IMR-90 (cell line): ENCODE data around the gene IRS2. TPM values are rescaled to one million over a fixed set of nuclear protein-coding genes. Genes with fewer than 3 reads are reported as not detected.

Experiments
- ATAC-seq: fragments of 200-7000 bp; cut with Tn5 transposase; 2 replicates; pipeline ENCODE4 v1.9.1; 2020; ENCODE audit warnings: low read depth, mild to moderate bottlenecking, moderate library complexity
- BruUV-seq: library from RNA; stranded (reverse); fragments of 400-500 nt; replicated peaks from 2 replicates; lab custom pipeline; 2021; lab: Mats Ljungman, UMichigan
- CTCF ChIA-PET: fragments of 300-600 bp; formaldehyde crosslinking; extraction: SDS; loops from one replicate; lab custom pipeline; 2021; ENCODE audit warnings: antibody characterized with exemption; lab: Yijun Ruan, JAX
- POLR2A ChIA-PET: fragments of 300-600 bp; sonication (Branson Sonifier 250); formaldehyde crosslinking; loops from one replicate; lab custom pipeline; 2022; ENCODE audit warnings: antibody characterized with exemption; ENCODE audit not compliant: unreplicated experiment; lab: Charles Lee
- DNase-seq: peaks from one replicate; pipeline ENCODE4 v3.0.0; 2013
- H2AFZ ChIP-seq: replicated peaks from 2 replicates; pipeline ENCODE3; 2013; ENCODE audit warnings: low read length, mild to moderate bottlenecking; ENCODE audit not compliant: poor library complexity
- H2AK5ac ChIP-seq: 2 replicates; pipeline ENCODE4 v1.6.1; 2013; ENCODE audit warnings: low read depth, low read length, inconsistent platforms
- H2AK9ac ChIP-seq: replicated peaks from 2 replicates; pipeline ENCODE3; 2013; ENCODE audit warnings: mild to moderate bottlenecking, low read depth, low read length, moderate library complexity; ENCODE audit not compliant: poor library complexity
- H2BK120ac ChIP-seq: 2 replicates; pipeline ENCODE4 v1.6.1; 2013; ENCODE audit warnings: low read depth, low read length, inconsistent platforms
- H2BK15ac ChIP-seq: 3 replicates; pipeline ENCODE4 v1.6.1; 2013; ENCODE audit warnings: low read depth, low read length, inconsistent platforms
- H2BK20ac ChIP-seq: 2 replicates; pipeline ENCODE4 v1.6.1; 2013; ENCODE audit warnings: low read depth, mild to moderate bottlenecking, inconsistent platforms, low read length, moderate library complexity
- H2BK5ac ChIP-seq: 2 replicates; pipeline ENCODE4 v1.6.1; 2013; ENCODE audit warnings: mild to moderate bottlenecking, low read depth, low read length, inconsistent platforms; ENCODE audit not compliant: poor library complexity, severe bottlenecking
- H3K14ac ChIP-seq: replicated peaks from 2 replicates; pipeline ENCODE4 v1.6.1; 2013; ENCODE audit warnings: low read depth, low read length, inconsistent platforms
- H3K18ac ChIP-seq: 2 replicates; pipeline ENCODE4 v1.6.1; 2013; ENCODE audit warnings: low read depth, low read length, control low read depth
- H3K23ac ChIP-seq: 2 replicates; pipeline ENCODE4 v1.6.1; 2013; ENCODE audit warnings: low read depth, low read length, inconsistent platforms
- H3K27ac ChIP-seq: 2 replicates; pipeline ENCODE4 v1.5.1; 2013; ENCODE audit warnings: mild to moderate bottlenecking, control low read depth, low read length; ENCODE audit not compliant: insufficient read depth
- H3K27me3 ChIP-seq: 2 replicates; pipeline ENCODE4 v1.6.1; 2013; ENCODE audit warnings: low read length; ENCODE audit not compliant: control insufficient read depth, insufficient read depth
- H3K36me3 ChIP-seq: 2 replicates; pipeline ENCODE4 v1.6.1; 2013; ENCODE audit warnings: low read length, mixed read lengths; ENCODE audit not compliant: control insufficient read depth, insufficient read depth
- H3K4ac ChIP-seq: 2 replicates; pipeline ENCODE4 v1.6.1; 2013; ENCODE audit warnings: low read depth, low read length, inconsistent platforms
- H3K4me1 ChIP-seq: 2 replicates; pipeline ENCODE4 v1.6.1; 2013; ENCODE audit warnings: low read length, mixed read lengths; ENCODE audit not compliant: control insufficient read depth, insufficient read depth
- H3K4me2 ChIP-seq: 2 replicates; pipeline ENCODE4 v1.6.1; 2013; ENCODE audit warnings: low read depth, mild to moderate bottlenecking, control low read depth, low read length, moderate library complexity
- H3K4me3 ChIP-seq: 2 replicates; pipeline ENCODE4 v1.5.1; 2013; ENCODE audit warnings: low read depth, mild to moderate bottlenecking, control low read depth, low read length, moderate library complexity; ENCODE audit not compliant: insufficient read depth
- H3K56ac ChIP-seq: 2 replicates; pipeline ENCODE4 v1.6.1; 2013; ENCODE audit warnings: low read length, inconsistent platforms; ENCODE audit not compliant: insufficient read depth; ENCODE audit errors: extremely low read depth
- H3K79me1 ChIP-seq, 2 experiments: 2 replicates each; pipeline ENCODE4 v1.6.1; 2013; ENCODE audit warnings: low read length in 2 of 2, inconsistent platforms in 1 of 2, low read depth in 1 of 2
- H3K9ac ChIP-seq: 2 replicates; pipeline ENCODE4 v1.6.1; 2013; ENCODE audit warnings: low read depth, low read length, control low read depth
- H3K9me1 ChIP-seq: 2 replicates; pipeline ENCODE4 v1.6.1; 2013; ENCODE audit warnings: low read length, inconsistent platforms; ENCODE audit not compliant: insufficient read depth
- H3K9me3 ChIP-seq: 2 replicates; pipeline ENCODE4 v1.6.1; 2013; ENCODE audit warnings: low read length; ENCODE audit not compliant: control insufficient read depth, insufficient read depth
- H4K20me1 ChIP-seq: 2 replicates; pipeline ENCODE4 v1.6.1; 2013; ENCODE audit warnings: low read length, inconsistent platforms; ENCODE audit not compliant: insufficient read depth
- H4K5ac ChIP-seq: 2 replicates; pipeline ENCODE4 v1.6.1; 2013; ENCODE audit warnings: mild to moderate bottlenecking, low read depth, low read length, control low read depth
- H4K8ac ChIP-seq, 2 experiments: 2 replicates each; pipeline ENCODE4 v1.6.1; 2013; ENCODE audit warnings: low read depth in 2 of 2, low read length in 2 of 2, control low read depth in 1 of 2, inconsistent platforms in 1 of 2
- H4K91ac ChIP-seq: 2 replicates; pipeline ENCODE4 v1.6.1; 2013; ENCODE audit warnings: low read depth, low read length, inconsistent platforms; ENCODE audit not compliant: insufficient read depth
- BHLHE40 ChIP-seq: fragments of 150-350 bp; IDR thresholded peaks from 2 replicates; pipeline ENCODE4 v1.6.1; 2016; ENCODE audit warnings: mild to moderate bottlenecking, low read depth, low read length
- CEBPB ChIP-seq: IDR thresholded peaks from 2 replicates; pipeline ENCODE4 v1.6.1; 2012; ENCODE audit warnings: low read depth, low read length, improper control_type of control experiment
- CHD1 ChIP-seq: IDR thresholded peaks from 2 replicates; pipeline ENCODE4 v1.6.1; 2012; ENCODE audit warnings: low read depth, low read length, improper control_type of control experiment
- FOS ChIP-seq: fragments of 150-350 bp; IDR thresholded peaks from 2 replicates; pipeline ENCODE4 v1.6.1; 2016; ENCODE audit warnings: low read depth, low read length
- MAFK ChIP-seq: IDR thresholded peaks from 2 replicates; pipeline ENCODE4 v1.6.1; 2012; ENCODE audit warnings: low read depth, low read length, improper control_type of control experiment
- MAZ ChIP-seq: IDR thresholded peaks from 2 replicates; pipeline ENCODE4 v1.6.1; 2012; ENCODE audit warnings: low read depth, mild to moderate bottlenecking, low read length, improper control_type of control experiment, moderate library complexity, borderline replicate concordance
- MXI1 ChIP-seq: IDR thresholded peaks from 2 replicates; pipeline ENCODE4 v1.6.1; 2012; ENCODE audit warnings: low read depth, mild to moderate bottlenecking, low read length, moderate library complexity, borderline replicate concordance
- NFE2L2 ChIP-seq: fragments of 150-350 bp; IDR thresholded peaks from 2 replicates; pipeline ENCODE4 v1.6.1; 2016; ENCODE audit warnings: low read depth, mild to moderate bottlenecking, low read length
- POLR2A ChIP-seq: IDR thresholded peaks from 2 replicates; pipeline ENCODE4 v1.6.1; 2012; ENCODE audit warnings: mild to moderate bottlenecking, low read depth, low read length
- RAD21 ChIP-seq: IDR thresholded peaks from 2 replicates; pipeline ENCODE4 v1.6.1; 2012; ENCODE audit warnings: low read length, improper control_type of control experiment
- RCOR1 ChIP-seq: IDR thresholded peaks from 2 replicates; pipeline ENCODE4 v1.6.1; 2012; ENCODE audit warnings: mild to moderate bottlenecking, low read length, improper control_type of control experiment; ENCODE audit not compliant: insufficient replicate concordance
- RFX5 ChIP-seq: IDR thresholded peaks from 2 replicates; pipeline ENCODE4 v1.8.0; 2012; ENCODE audit warnings: low read depth, mild to moderate bottlenecking, low read length, moderate library complexity
- SMC3 ChIP-seq: fragments of 150-350 bp; IDR thresholded peaks from 2 replicates; pipeline ENCODE4 v1.6.1; 2016; ENCODE audit warnings: low read depth, mild to moderate bottlenecking, antibody characterized with exemption, low read length, moderate library complexity
- WGBS, 2 experiments: methylation state at CpG; one replicate each; pipeline versions ENCODE4 v1.1.5 to v1.1.7; 2013; ENCODE audit warnings: missing lambda C conversion rate in 2 of 2; ENCODE audit not compliant: insufficient read length in 1 of 2; ENCODE audit errors: extremely low coverage in 2 of 2; 5-methylcytosine and 5-hydroxymethylcytosine counted together
- dilution Hi-C: fragments of 300-500 bp; cut with HindIII; formaldehyde crosslinking; loops from one replicate; pipeline ENCODE4 v1.14.3; 2018; ENCODE audit warnings: low sequenced_read_pairs; ENCODE audit not compliant: unreplicated experiment
- in situ Hi-C: fragments of 300-500 bp; cut with MboI; formaldehyde crosslinking; loops from 3 replicates; pipeline ENCODE4 v1.14.3; 2019; ENCODE audit warnings: low sequenced_read_pairs, inconsistent platforms, mixed read lengths
- intact Hi-C: fragments of 100-400 bp; cut with micrococcal nuclease; formaldehyde crosslinking; loops from 2 replicates; pipeline ENCODE4 v1.10.0; 2022
- polyA plus RNA-seq, 3 experiments: library from polyadenylated mRNA; depleted of rRNA; stranded (reverse); fragments of >200 nt; gene quantifications; 2 replicates each; pipeline ENCODE4 v1.2.3, GENCODE V29; 2012; ENCODE audit warnings: low replicate concordance in 1 of 3
- total RNA-seq: library from RNA; depleted of rRNA; stranded (reverse); fragments of >200 nt; gene quantifications from 2 replicates; pipeline ENCODE4 v1.2.3, GENCODE V29; 2012
- TF ChIP-seq, protein P1 (sequence below): conservative IDR thresholded peaks from 2 replicates; pipeline ENCODE4 v1.5.1; 2012; ENCODE audit warnings: mild to moderate bottlenecking, low read depth, low read length, improper control_type of control experiment
- TF ChIP-seq, protein P2 (sequence below): fragments of 150-350 bp; IDR thresholded peaks from 2 replicates; pipeline ENCODE4 v1.6.1; 2017; ENCODE audit warnings: mild to moderate bottlenecking, antibody characterized with exemption, low read length, low read depth
- TF ChIP-seq, protein P3 (sequence below): fragments of 150-350 bp; IDR thresholded peaks from 2 replicates; pipeline ENCODE4 v1.6.1; 2016; ENCODE audit warnings: low read depth, mild to moderate bottlenecking, low read length, moderate library complexity, borderline replicate concordance

The IRS2 gene
- total and polyA plus RNA-seq, 2 of the 4 experiments (the other 2 are of a cell fraction), result 0.36 to 1.4 TPM

DNA sequence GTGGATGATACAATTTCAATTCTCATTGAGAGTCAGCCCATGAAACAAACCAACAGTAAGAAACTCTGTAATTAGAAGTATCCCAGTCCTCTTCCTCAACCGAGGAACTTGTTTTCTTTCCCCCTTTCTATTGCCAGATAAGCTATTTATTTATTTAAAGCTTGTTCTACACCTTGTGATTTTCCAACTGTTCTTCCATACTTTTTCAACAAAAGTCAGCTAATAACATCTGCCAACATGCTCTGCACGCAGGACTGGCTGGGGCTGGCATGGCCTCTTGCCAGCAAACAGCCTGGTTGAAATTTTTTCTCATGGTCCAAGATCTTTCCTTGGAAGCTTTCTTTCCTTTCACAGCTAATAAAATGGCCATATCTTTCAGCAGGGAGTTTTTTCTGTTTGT lies 2.9 kb upstream of the IRS2 start:
- TF ChIP-seq CHD1, result no peak
- TF ChIP-seq, protein P1, sequence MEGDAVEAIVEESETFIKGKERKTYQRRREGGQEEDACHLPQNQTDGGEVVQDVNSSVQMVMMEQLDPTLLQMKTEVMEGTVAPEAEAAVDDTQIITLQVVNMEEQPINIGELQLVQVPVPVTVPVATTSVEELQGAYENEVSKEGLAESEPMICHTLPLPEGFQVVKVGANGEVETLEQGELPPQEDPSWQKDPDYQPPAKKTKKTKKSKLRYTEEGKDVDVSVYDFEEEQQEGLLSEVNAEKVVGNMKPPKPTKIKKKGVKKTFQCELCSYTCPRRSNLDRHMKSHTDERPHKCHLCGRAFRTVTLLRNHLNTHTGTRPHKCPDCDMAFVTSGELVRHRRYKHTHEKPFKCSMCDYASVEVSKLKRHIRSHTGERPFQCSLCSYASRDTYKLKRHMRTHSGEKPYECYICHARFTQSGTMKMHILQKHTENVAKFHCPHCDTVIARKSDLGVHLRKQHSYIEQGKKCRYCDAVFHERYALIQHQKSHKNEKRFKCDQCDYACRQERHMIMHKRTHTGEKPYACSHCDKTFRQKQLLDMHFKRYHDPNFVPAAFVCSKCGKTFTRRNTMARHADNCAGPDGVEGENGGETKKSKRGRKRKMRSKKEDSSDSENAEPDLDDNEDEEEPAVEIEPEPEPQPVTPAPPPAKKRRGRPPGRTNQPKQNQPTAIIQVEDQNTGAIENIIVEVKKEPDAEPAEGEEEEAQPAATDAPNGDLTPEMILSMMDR, result no peak
- TF ChIP-seq MAZ, result no peak
- no peak for TF ChIP-seq RCOR1
- TF ChIP-seq SMC3, result no peak
- TF ChIP-seq CEBPB, result no peak
- TF ChIP-seq RAD21, result no peak
- TF ChIP-seq, protein P2, sequence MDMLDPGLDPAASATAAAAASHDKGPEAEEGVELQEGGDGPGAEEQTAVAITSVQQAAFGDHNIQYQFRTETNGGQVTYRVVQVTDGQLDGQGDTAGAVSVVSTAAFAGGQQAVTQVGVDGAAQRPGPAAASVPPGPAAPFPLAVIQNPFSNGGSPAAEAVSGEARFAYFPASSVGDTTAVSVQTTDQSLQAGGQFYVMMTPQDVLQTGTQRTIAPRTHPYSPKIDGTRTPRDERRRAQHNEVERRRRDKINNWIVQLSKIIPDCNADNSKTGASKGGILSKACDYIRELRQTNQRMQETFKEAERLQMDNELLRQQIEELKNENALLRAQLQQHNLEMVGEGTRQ, result no peak
- TF ChIP-seq BHLHE40, result no peak
- TF ChIP-seq, protein P3, sequence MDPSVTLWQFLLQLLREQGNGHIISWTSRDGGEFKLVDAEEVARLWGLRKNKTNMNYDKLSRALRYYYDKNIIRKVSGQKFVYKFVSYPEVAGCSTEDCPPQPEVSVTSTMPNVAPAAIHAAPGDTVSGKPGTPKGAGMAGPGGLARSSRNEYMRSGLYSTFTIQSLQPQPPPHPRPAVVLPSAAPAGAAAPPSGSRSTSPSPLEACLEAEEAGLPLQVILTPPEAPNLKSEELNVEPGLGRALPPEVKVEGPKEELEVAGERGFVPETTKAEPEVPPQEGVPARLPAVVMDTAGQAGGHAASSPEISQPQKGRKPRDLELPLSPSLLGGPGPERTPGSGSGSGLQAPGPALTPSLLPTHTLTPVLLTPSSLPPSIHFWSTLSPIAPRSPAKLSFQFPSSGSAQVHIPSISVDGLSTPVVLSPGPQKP, result no peak
- no peak for TF ChIP-seq RFX5
- no peak for TF ChIP-seq MXI1
- no peak for TF ChIP-seq POLR2A
- TF ChIP-seq NFE2L2, result no peak
- no peak for TF ChIP-seq MAFK
- no peak for TF ChIP-seq FOS
- dilution Hi-C loops, result loop anchor here (25.0 kb wide), 1 partner anchor 323 kb away; no protein-coding TSS in a partner anchor

More for the DNA sequence above, 2.9 kb upstream of the IRS2 start:
- H3K56ac ChIP-seq, result no peak overlapping the region
- H4K8ac ChIP-seq, result no peak overlapping the region
- no peak overlapping the region for H2BK5ac ChIP-seq
- H3K14ac ChIP-seq, result no peak overlapping the region
- H3K18ac ChIP-seq, result no peak overlapping the region
- H2AK9ac ChIP-seq, result no peak overlapping the region
- H2BK120ac ChIP-seq, result no peak overlapping the region
- no peaks in the 10 kb centered on the region; a peak in 1 of 4 replicates for H3K79me1 ChIP-seq
- no peak overlapping the region for H2BK20ac ChIP-seq
- peaks cover 6% of the 10 kb centered on the region; the same call in 1 of the 2 replicates for H4K20me1 ChIP-seq
- H2AFZ ChIP-seq, result no peak overlapping the region
- POLR2A ChIA-PET, result no interaction called here
- no peak overlapping the region for H4K91ac ChIP-seq
- no peak overlapping the region for H2BK15ac ChIP-seq
- no peaks in the 10 kb centered on the region for H3K9me1 ChIP-seq
- H3K9me3 ChIP-seq, result no peaks in the 10 kb centered on the region
- no peak overlapping the region for H3K4ac ChIP-seq
- no peak overlapping the region for H4K5ac ChIP-seq
- DNase-seq (no peak), ATAC-seq (no peak)
- no peak overlapping the region for H3K9ac ChIP-seq
- no peak overlapping the region for H2AK5ac ChIP-seq
- no peak overlapping the region for H3K4me3 ChIP-seq
- 60% methylated on average over 1 of the region's 2 CpGs; no CpG with 5 or more reads in 1 of the 2 experiments for WGBS, 2 experiments
- H3K27me3 ChIP-seq, result peaks cover 2% of the 10 kb centered on the region; the same call in 1 of the 2 replicates
- BruUV-seq, result no TSS peak
- CTCF ChIA-PET, result no interaction called here
- in situ Hi-C loops, result loop anchor here (5.0 kb wide), 2 partner anchors 318 to 637 kb away; no protein-coding TSS in a partner anchor
- no peak overlapping the region for H3K23ac ChIP-seq
- no peak overlapping the region for H3K4me2 ChIP-seq
- intact Hi-C loops, result loop anchor here (5.0 kb wide), 2 partner anchors 223 to 872 kb away; no protein-coding TSS in a partner anchor
- peaks cover 5% of the 10 kb centered on the region for H3K4me1 ChIP-seq
- no peaks in the 10 kb centered on the region for H3K36me3 ChIP-seq
- no peak overlapping the region for H3K27ac ChIP-seq
